H1 (cell line): ENCODE data around the gene CRTAC1. TPM values are rescaled to one million over a fixed set of nuclear protein-coding genes. Genes with fewer than 3 reads are reported as not detected.

Experiments
- CTCF ChIA-PET: fragments of 300-600 bp; sonication (Branson Sonifier 250); formaldehyde crosslinking; loops from one replicate; lab custom pipeline; 2021; ENCODE audit not compliant: partially characterized antibody; lab: Charles Lee
- POLR2A ChIA-PET: fragments of 300-600 bp; sonication (Branson Sonifier 250); formaldehyde crosslinking; loops from one replicate; lab custom pipeline; 2021; ENCODE audit warnings: inconsistent platforms; ENCODE audit not compliant: partially characterized antibody; lab: Charles Lee
- DNase-seq, 2 experiments: peaks; one replicate each; pipeline versions ENCODE4 v3.0.0 to v3.0.0-alpha.2; 2010 to 2022; ENCODE audit warnings: low spot score in 2 of 2, low read depth in 1 of 2, mixed read lengths in 1 of 2
- FAIRE-seq: peaks from 2 replicates; lab custom pipeline; 2011; peaks lifted over from hg19 to GRCh38; lab: Jason Lieb, UNC
- H2AFZ ChIP-seq: 2 replicates; pipeline ENCODE4 v1.8.1; 2012; ENCODE audit warnings: low read length, inconsistent platforms
- H2AK5ac ChIP-seq: 2 replicates; pipeline ENCODE4 v1.6.1; 2013; ENCODE audit warnings: low read depth, low read length
- H2BK120ac ChIP-seq: replicated peaks from 2 replicates; pipeline ENCODE3; 2013; ENCODE audit warnings: low read depth, low read length, inconsistent platforms
- H2BK12ac ChIP-seq: 2 replicates; pipeline ENCODE4 v1.6.1; 2013; ENCODE audit warnings: low read depth, low read length
- H2BK15ac ChIP-seq: 2 replicates; pipeline ENCODE4 v1.6.1; 2013; ENCODE audit warnings: low read length
- H2BK20ac ChIP-seq: 2 replicates; pipeline ENCODE4 v1.6.1; 2013; ENCODE audit warnings: low read length
- H2BK5ac ChIP-seq: 2 replicates; pipeline ENCODE4 v1.6.1; 2013; ENCODE audit warnings: low read depth, low read length
- H3K14ac ChIP-seq: 2 replicates; pipeline ENCODE4 v1.6.1; 2013; ENCODE audit warnings: inconsistent platforms; ENCODE audit not compliant: insufficient read length
- H3K18ac ChIP-seq: 2 replicates; pipeline ENCODE4 v1.6.1; 2013; ENCODE audit warnings: low read length; ENCODE audit errors: extremely low read depth
- H3K23ac ChIP-seq: 2 replicates; pipeline ENCODE4 v1.6.1; 2013; ENCODE audit warnings: inconsistent platforms; ENCODE audit not compliant: insufficient read length
- H3K23me2 ChIP-seq: 2 replicates; pipeline ENCODE4 v1.6.1; 2013; ENCODE audit warnings: low read depth, low read length
- H3K27ac ChIP-seq: 2 replicates; pipeline ENCODE4 v1.6.1; 2011; ENCODE audit warnings: low read depth, low read length, inconsistent platforms
- H3K27me3 ChIP-seq, 4 experiments: replicated peaks in 1 of 4; 1 replicate in 1 of 4; 2 replicates in 3 of 4; pipeline versions ENCODE4 v1.6.1 to v1.8.1; 2011 to 2013; ENCODE audit warnings: low read length in 3 of 4, mild to moderate bottlenecking in 3 of 4, inconsistent platforms in 2 of 4, mixed read lengths in 2 of 4, moderate library complexity in 1 of 4; ENCODE audit not compliant: control insufficient read depth in 3 of 4, insufficient read depth in 3 of 4; ENCODE audit errors: extremely low read depth in 1 of 4
- H3K36me3 ChIP-seq, 4 experiments: 2 replicates each; pipeline versions ENCODE4 v1.6.1 to v1.8.1; 2011 to 2013; ENCODE audit warnings: mild to moderate bottlenecking in 4 of 4, low read length in 3 of 4, moderate library complexity in 2 of 4, control low read depth in 1 of 4, inconsistent platforms in 1 of 4; ENCODE audit not compliant: insufficient read depth in 4 of 4, control insufficient read depth in 2 of 4
- H3K4ac ChIP-seq: replicated peaks from 2 replicates; pipeline ENCODE3; 2013; ENCODE audit warnings: low read length, low read depth, mixed read lengths, inconsistent platforms; ENCODE audit not compliant: insufficient read length
- H3K4me1 ChIP-seq, 4 experiments: replicated peaks in 1 of 4; 1 replicate in 1 of 4; 2 replicates in 3 of 4; pipeline versions ENCODE4 v1.6.1 to v1.8.1; 2011 to 2013; ENCODE audit warnings: low read length in 3 of 4, inconsistent platforms in 2 of 4, mixed read lengths in 1 of 4; ENCODE audit not compliant: insufficient read depth in 4 of 4, control insufficient read depth in 3 of 4
- H3K4me2 ChIP-seq, 2 experiments: 2 replicates each; pipeline versions ENCODE4 v1.6.1 to v1.8.1; 2011 to 2013; ENCODE audit warnings: low read depth in 2 of 2, low read length in 2 of 2, control low read depth in 1 of 2, inconsistent platforms in 1 of 2, mild to moderate bottlenecking in 1 of 2; ENCODE audit not compliant: insufficient read depth in 1 of 2
- H3K4me3 ChIP-seq, 4 experiments: fragments of 200-600, 300-600 bp in 1 of 4; sonication (generic), shearing (Covaris generic), sonication (Bioruptor Twin) in 1 of 4; 2 replicates each; pipeline versions ENCODE4 v1.5.1 to v1.8.1; 2011 to 2016; ENCODE audit warnings: low read length in 4 of 4, low read depth in 3 of 4, control low read depth in 2 of 4, inconsistent platforms in 2 of 4, mild to moderate bottlenecking in 2 of 4, mixed read lengths in 1 of 4, moderate library complexity in 1 of 4; ENCODE audit not compliant: insufficient read depth in 2 of 4; ENCODE audit errors: extremely low read depth in 1 of 4
- H3K56ac ChIP-seq: replicated peaks from 2 replicates; pipeline ENCODE3; 2013; ENCODE audit warnings: low read depth, mild to moderate bottlenecking, mixed read lengths, low read length, inconsistent platforms; ENCODE audit not compliant: insufficient read length
- H3K79me1 ChIP-seq: 2 replicates; pipeline ENCODE4 v1.6.1; 2013; ENCODE audit warnings: low read depth, low read length, control low read depth
- H3K79me2 ChIP-seq, 2 experiments: 2 replicates each; pipeline versions ENCODE4 v1.6.1 to v1.8.1; 2012 to 2013; ENCODE audit warnings: low read length in 2 of 2, mild to moderate bottlenecking in 2 of 2, inconsistent platforms in 1 of 2; ENCODE audit not compliant: insufficient read depth in 2 of 2, control insufficient read depth in 1 of 2
- H3K9ac ChIP-seq, 4 experiments: replicated peaks in 1 of 4; 1 replicate in 1 of 4; 2 replicates in 3 of 4; pipeline versions ENCODE4 v1.6.1 to v1.8.1; 2011 to 2013; ENCODE audit warnings: low read depth in 3 of 4, low read length in 3 of 4, control low read depth in 2 of 4, mild to moderate bottlenecking in 2 of 4, moderate library complexity in 2 of 4, inconsistent platforms in 1 of 4; ENCODE audit errors: extremely low read depth in 1 of 4
- H3K9me3 ChIP-seq, 2 experiments: 2 replicates each; pipeline versions ENCODE4 v1.6.1 to v1.8.1; 2012 to 2013; ENCODE audit warnings: mild to moderate bottlenecking in 2 of 2, moderate library complexity in 2 of 2, control low read depth in 1 of 2, inconsistent platforms in 1 of 2, low read depth in 1 of 2, low read length in 1 of 2, mixed read lengths in 1 of 2; ENCODE audit not compliant: insufficient read depth in 2 of 2
- H4K20me1 ChIP-seq, 2 experiments: replicated peaks in 1 of 2; 2 replicates each; pipeline versions ENCODE3 to v1.8.1; 2011 to 2013; ENCODE audit warnings: inconsistent platforms in 2 of 2, low read length in 2 of 2, mild to moderate bottlenecking in 1 of 2; ENCODE audit not compliant: insufficient read depth in 2 of 2, control insufficient read depth in 1 of 2
- H4K5ac ChIP-seq: 2 replicates; pipeline ENCODE4 v1.6.1; 2013; ENCODE audit warnings: low read length, low read depth, mixed read lengths, inconsistent platforms; ENCODE audit not compliant: insufficient read length
- H4K8ac ChIP-seq: 2 replicates; pipeline ENCODE4 v1.8.0; 2013; ENCODE audit warnings: mild to moderate bottlenecking, moderate library complexity, low read length, inconsistent platforms; ENCODE audit not compliant: insufficient read depth; ENCODE audit errors: extremely low read depth
- H4K91ac ChIP-seq: replicated peaks from 2 replicates; pipeline ENCODE3; 2013; ENCODE audit warnings: low read length, mixed read lengths, inconsistent platforms; ENCODE audit not compliant: insufficient read length
- BACH1 ChIP-seq: IDR thresholded peaks from 2 replicates; pipeline ENCODE4 v1.6.1; 2012; ENCODE audit warnings: low read length, improper control_type of control experiment
- EGR1 ChIP-seq: IDR thresholded peaks from 2 replicates; pipeline ENCODE4 v1.6.1; 2011; ENCODE audit warnings: low read depth, low read length, borderline replicate concordance
- FOSL1 ChIP-seq: IDR thresholded peaks from 2 replicates; pipeline ENCODE4 v1.6.1; 2011; ENCODE audit warnings: mild to moderate bottlenecking, low read depth, low read length, moderate library complexity; ENCODE audit not compliant: insufficient read depth
- HDAC2 ChIP-seq, 2 experiments: fragments of 300-600 bp in 1 of 2; sonication (generic) in 1 of 2; IDR thresholded peaks; 2 replicates each; pipeline ENCODE4 v1.6.1; 2011 to 2012; ENCODE audit warnings: low read depth in 2 of 2, low read length in 2 of 2, mild to moderate bottlenecking in 2 of 2, moderate library complexity in 2 of 2, borderline replicate concordance in 1 of 2, inconsistent platforms in 1 of 2
- JUND ChIP-seq: IDR thresholded peaks from 2 replicates; pipeline ENCODE4 v1.6.1; 2011; ENCODE audit warnings: mild to moderate bottlenecking, improper control_type of control experiment, low read length
- POLR2A ChIP-seq, 2 experiments: IDR thresholded peaks; 1 replicate in 1 of 2; 2 replicates in 1 of 2; pipeline ENCODE4 v1.6.1; 2011; ENCODE audit warnings: low read depth in 2 of 2, low read length in 2 of 2, mild to moderate bottlenecking in 2 of 2; ENCODE audit errors: control extremely low read depth in 1 of 2
- RAD21 ChIP-seq, 2 experiments: IDR thresholded peaks in 1 of 2; conservative IDR thresholded peaks in 1 of 2; 2 replicates each; pipeline ENCODE4 v1.6.1; 2011; ENCODE audit warnings: low read depth in 2 of 2, low read length in 2 of 2, improper control_type of control experiment in 1 of 2, inconsistent platforms in 1 of 2, mild to moderate bottlenecking in 1 of 2, moderate library complexity in 1 of 2
- RXRA ChIP-seq: IDR thresholded peaks from 2 replicates; pipeline ENCODE4 v1.6.1; 2011; ENCODE audit warnings: low read depth, mild to moderate bottlenecking, low read length, moderate library complexity; ENCODE audit not compliant: insufficient read depth
- SP2 ChIP-seq: IDR thresholded peaks from 2 replicates; pipeline ENCODE4 v1.6.1; 2012; ENCODE audit warnings: mild to moderate bottlenecking, low read length, inconsistent platforms
- SRF ChIP-seq: IDR thresholded peaks from 2 replicates; pipeline ENCODE4 v1.6.1; 2011; ENCODE audit warnings: mild to moderate bottlenecking, low read depth, low read length, moderate library complexity
- SUZ12 ChIP-seq: fragments of 200-600 bp; sonication (generic); IDR thresholded peaks from 2 replicates; pipeline ENCODE4 v1.6.1; 2012; ENCODE audit warnings: mild to moderate bottlenecking, inconsistent platforms, low read length, moderate library complexity, mixed read lengths
- WGBS, 2 experiments: shearing (Covaris generic) in 1 of 2; methylation state at CpG; one replicate each; pipeline versions ENCODE4 v1.1.6 to v1.1.7; 2013 to 2015; ENCODE audit warnings: low lambda C conversion rate in 2 of 2, mixed read lengths in 2 of 2, inconsistent platforms in 1 of 2, low coverage in 1 of 2, missing lambda C conversion rate in 1 of 2; ENCODE audit not compliant: insufficient replicate concordance in 2 of 2, insufficient coverage in 1 of 2, insufficient read length in 1 of 2; ENCODE audit errors: extremely low coverage in 1 of 2, missing lambda C conversion rate in 1 of 2; 5-methylcytosine and 5-hydroxymethylcytosine counted together
- polyA plus RNA-seq, 7 experiments: library from polyadenylated mRNA; depleted of rRNA in 3 of 7; stranded (reverse) in 5 of 7; unstranded in 2 of 7; fragments of >200 nt in 5 of 7; fragments of 200-250 nt in 2 of 7; gene quantifications; 1 replicate in 5 of 7; 2 replicates in 1 of 7; 4 replicates in 1 of 7; pipeline versions ENCODE4 v1.2.1 to v1.2.3, GENCODE V29; 2011 to 2013; ENCODE audit warnings: missing spikeins in 2 of 7, mixed read lengths in 2 of 7
- total RNA-seq: library from RNA; stranded (reverse); fragmentation: NEBNext Ultra II Directional; extraction: Animal tissue kit (Norgen Biotek cat#: 25700); gene quantifications from 2 replicates; pipeline ENCODE4 v1.2.1, GENCODE V29; 2021

The CRTAC1 gene
- total and polyA plus RNA-seq, 2 of the 8 experiments (the other 6 are each of a cell fraction or from before 2014, with no cell fraction given), result 0.91 to 1.2 TPM

DNA sequence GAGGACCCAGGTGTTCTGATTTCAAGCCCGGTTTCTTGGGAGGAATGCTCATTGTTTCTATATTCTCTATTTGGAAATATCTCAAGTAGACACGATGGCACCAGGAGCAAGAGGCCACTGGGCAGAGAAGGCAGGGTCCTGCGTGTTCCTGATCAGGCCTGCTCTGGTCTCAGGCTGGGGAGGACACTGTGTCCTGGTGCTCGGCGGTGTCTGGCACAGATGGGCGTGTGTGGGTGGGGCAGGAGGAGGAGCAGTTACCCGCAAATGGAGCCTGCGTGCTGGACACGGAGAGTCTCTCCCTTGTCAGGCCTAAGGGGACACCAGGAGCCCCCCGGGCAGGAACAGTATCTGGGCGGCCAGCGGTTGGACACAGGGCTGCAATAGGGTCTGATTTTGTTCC lies 206.7 kb downstream of the CRTAC1 start:
- WGBS, 2 experiments, result 81% methylated on average over 12 of the region's 12 CpGs; no CpG with 5 or more reads in 1 of the 2 experiments
- no peak overlapping the region for H2BK15ac ChIP-seq
- CTCF ChIA-PET, result interaction anchor here (0.9 to 1.3 kb wide), 3 partner anchors 28 to 88 kb away, joined by 3 to 6 read pairs (median 3); no protein-coding TSS in a partner anchor
- no peak overlapping the region for H3K4me2 ChIP-seq
- H4K8ac ChIP-seq, result peak overlapping the region; percentile 11
- no peak overlapping the region for H4K91ac ChIP-seq
- no peak overlapping the region for H3K23ac ChIP-seq
- H3K36me3 ChIP-seq, result no peaks in the 10 kb centered on the region
- FAIRE-seq (no peak), DNase-seq (no peak)
- POLR2A ChIA-PET, result no interaction called here
- H3K4me3 ChIP-seq, result no peak overlapping the region
- H2AFZ ChIP-seq, result no peak overlapping the region
- peaks cover 0 to 11% (median 6%) of the 10 kb centered on the region in 4 experiments; a peak in 4 of 7 replicates for H3K4me1 ChIP-seq
- H2AK5ac ChIP-seq, result no peak overlapping the region
- no peak overlapping the region for H2BK12ac ChIP-seq
- H2BK20ac ChIP-seq, result no peak overlapping the region
- no peaks in the 10 kb centered on the region for H3K23me2 ChIP-seq
- H3K4ac ChIP-seq, result no peak overlapping the region
- no peak overlapping the region for H3K56ac ChIP-seq
- no peaks in the 10 kb centered on the region for H3K79me2 ChIP-seq
- H3K9me3 ChIP-seq, result no peaks in the 10 kb centered on the region
- H3K14ac ChIP-seq, result no peak overlapping the region
- no peaks in the 10 kb centered on the region; the same call in 1 of the 2 replicates for H3K79me1 ChIP-seq
- no peaks in the 10 kb centered on the region for H4K20me1 ChIP-seq
- no peak overlapping the region for H2BK5ac ChIP-seq
- H3K27ac ChIP-seq, result no peak overlapping the region
- no peaks in the 10 kb centered on the region for H3K27me3 ChIP-seq
- no peak overlapping the region for H2BK120ac ChIP-seq
- no peak overlapping the region for H3K18ac ChIP-seq
- H3K9ac ChIP-seq, result no peak overlapping the region
- H4K5ac ChIP-seq, result no peak overlapping the region
- TF ChIP-seq RXRA, result no peak
- no peak for TF ChIP-seq FOSL1
- TF ChIP-seq EGR1, result no peak
- no peak for TF ChIP-seq SUZ12
- no peak for TF ChIP-seq SRF
- TF ChIP-seq SP2, result no peak
- no peak for TF ChIP-seq BACH1
- no peak for TF ChIP-seq JUND
- no peak for TF ChIP-seq RAD21 (IDR thresholded peaks at IDR 0.05 in 1 of 2, conservative IDR thresholded peaks at IDR 0.05 in 1 of 2; ENCODE audit: low read depth in 2 of 2, low read length in 2 of 2)
- no peak for TF ChIP-seq HDAC2 (IDR thresholded peaks at IDR 0.05; ENCODE audit: borderline replicate concordance in 1 of 2, low read depth in 2 of 2, low read length in 2 of 2)
- no peak for TF ChIP-seq POLR2A (IDR thresholded peaks at IDR 0.05; ENCODE audit: control extremely low read depth in 1 of 2, low read depth in 2 of 2, low read length in 2 of 2)
